Activated B cell treated with CpG ODN at 0.5 μM for 24 hours (primary cell): ENCODE results near the gene CES2. TPM values are rescaled to one million over a fixed set of nuclear protein-coding genes. Genes with fewer than 3 reads are reported as not detected.
A peak's percentile ranks its signal among the peaks of the same experiment; 100 is the strongest.

Experiments used
- ATAC-seq: fragments of 200-7000 bp; cut with Tn5 transposase; one replicate; pipeline ENCODE4 v1.10.0; 2021; ENCODE audit warnings: low read depth, mild to moderate bottlenecking, moderate library complexity
- CTCF ChIA-PET: fragments of 350-600 bp; sonication (Branson Sonifier 250); formaldehyde crosslinking; loops from one replicate; lab custom pipeline; 2021; ENCODE audit warnings: antibody characterized with exemption; lab: Charles Lee
- POLR2A ChIA-PET: fragments of 350-600 bp; sonication (Branson Sonifier 250); formaldehyde crosslinking; loops from one replicate; lab custom pipeline; 2021; ENCODE audit warnings: antibody characterized with exemption; lab: Charles Lee
- DNase-seq: peaks from one replicate; pipeline ENCODE4 v3.0.0; 2022
- H3K27ac Mint-ChIP-seq: one replicate; pipeline ENCODE4 v1.8.0; 2020; ENCODE audit warnings: mixed read lengths
- H3K27me3 Mint-ChIP-seq: one replicate; pipeline ENCODE4 v1.8.0; 2021; ENCODE audit warnings: mixed read lengths
- H3K36me3 Mint-ChIP-seq: one replicate; pipeline ENCODE4 v1.8.0; 2021; ENCODE audit warnings: low read depth, mixed read lengths
- H3K4me1 Mint-ChIP-seq: one replicate; pipeline ENCODE4 v1.8.0; 2021; ENCODE audit warnings: mixed read lengths
- H3K4me3 Mint-ChIP-seq: one replicate; pipeline ENCODE4 v1.8.0; 2020; ENCODE audit warnings: mild to moderate bottlenecking, mixed read lengths
- H3K9me3 Mint-ChIP-seq: one replicate; pipeline ENCODE4 v1.8.0; 2020; ENCODE audit warnings: mixed read lengths
- intact Hi-C: fragments of 100-400 bp; cut with micrococcal nuclease; formaldehyde crosslinking; loops from one replicate; pipeline ENCODE4 v1.15.1; 2024
- total RNA-seq: library from RNA; stranded (reverse); gene quantifications from 2 replicates; pipeline ENCODE4 v1.2.3, GENCODE V29; 2022
- TF ChIP-seq, protein P1 (sequence below): fragments of 200-600 bp; IDR thresholded peaks from one replicate; pipeline ENCODE4 v1.8.0; 2022; ENCODE audit warnings: antibody characterized with exemption, mild to moderate bottlenecking

Gene CES2
- total RNA-seq, 1 donor from 2014 or later: 34.7 TPM

- no peak within 1 kb of the TSS for H3K27ac Mint-ChIP-seq
- DNase-seq: no peak
- TF ChIP-seq, protein P1, sequence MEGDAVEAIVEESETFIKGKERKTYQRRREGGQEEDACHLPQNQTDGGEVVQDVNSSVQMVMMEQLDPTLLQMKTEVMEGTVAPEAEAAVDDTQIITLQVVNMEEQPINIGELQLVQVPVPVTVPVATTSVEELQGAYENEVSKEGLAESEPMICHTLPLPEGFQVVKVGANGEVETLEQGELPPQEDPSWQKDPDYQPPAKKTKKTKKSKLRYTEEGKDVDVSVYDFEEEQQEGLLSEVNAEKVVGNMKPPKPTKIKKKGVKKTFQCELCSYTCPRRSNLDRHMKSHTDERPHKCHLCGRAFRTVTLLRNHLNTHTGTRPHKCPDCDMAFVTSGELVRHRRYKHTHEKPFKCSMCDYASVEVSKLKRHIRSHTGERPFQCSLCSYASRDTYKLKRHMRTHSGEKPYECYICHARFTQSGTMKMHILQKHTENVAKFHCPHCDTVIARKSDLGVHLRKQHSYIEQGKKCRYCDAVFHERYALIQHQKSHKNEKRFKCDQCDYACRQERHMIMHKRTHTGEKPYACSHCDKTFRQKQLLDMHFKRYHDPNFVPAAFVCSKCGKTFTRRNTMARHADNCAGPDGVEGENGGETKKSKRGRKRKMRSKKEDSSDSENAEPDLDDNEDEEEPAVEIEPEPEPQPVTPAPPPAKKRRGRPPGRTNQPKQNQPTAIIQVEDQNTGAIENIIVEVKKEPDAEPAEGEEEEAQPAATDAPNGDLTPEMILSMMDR: no peak
- intact Hi-C loops: loop anchor here (5.0 kb wide), 1 partner anchor 93 kb away; the partner anchor contains the start of gene NAE1
- H3K36me3 Mint-ChIP-seq: peaks cover 6% of the 10 kb centered on the region
- H3K9me3 Mint-ChIP-seq: no peaks in the 10 kb centered on the region
- peaks cover 33% of the 10 kb centered on the region for H3K27me3 Mint-ChIP-seq
- CTCF ChIA-PET: no interaction called here
- POLR2A ChIA-PET: interaction anchor here (0.6 kb wide), 1 partner anchor 621 kb away, joined by 5 read pairs; no protein-coding TSS in a partner anchor
- H3K4me1 Mint-ChIP-seq: peaks cover 9% of the 10 kb centered on the region
- peak within 1 kb of the TSS; percentile 76 for H3K4me3 Mint-ChIP-seq
- ATAC-seq: peak; percentile 31
These were observed 9.9 kb upstream of the CES2 start, which contains the start of gene RRAD for GRCh38 chr16:66925322-66925840. Gene RRAD, minus strand, starts transcription at chr16:66925535. Its CDS starts 356 bp downstream, at chr16:66925179.

GRCh38 chr16:66926171-66926947, 9.0 kb upstream of the CES2 start:
- Mint-ChIP-seq H3K27me3 (peaks cover 30% of the 10 kb centered on the region), H3K9me3 (no peaks in the 10 kb centered on the region), H3K27ac (no peak overlapping the region), H3K4me3 (no peak overlapping the region), H3K36me3 (peaks cover 7% of the 10 kb centered on the region), H3K4me1 (peaks cover 9% of the 10 kb centered on the region)
- intact Hi-C loops: loop anchor here (5.0 kb wide), 1 partner anchor 94 kb away; the partner anchor contains the start of gene NAE1
- ATAC-seq (no peak), DNase-seq (no peak)
- TF ChIP-seq, protein P1: no peak
- CTCF ChIA-PET: no interaction called here
- POLR2A ChIA-PET: no interaction called here

GRCh38 chr16:66926961-66927436, 8.3 kb upstream of the CES2 start:
- TF ChIP-seq, protein P1: no peak
- H3K27ac Mint-ChIP-seq: no peak overlapping the region
- DNase-seq (no peak), ATAC-seq (no peak)
- ChIA-PET POLR2A (interaction anchor here (0.6 kb wide), 1 partner anchor 352 kb away, joined by 3 read pairs; no protein-coding TSS in a partner anchor), CTCF (no interaction called here)
- peaks cover 13% of the 10 kb centered on the region for H3K4me1 Mint-ChIP-seq
- H3K9me3 Mint-ChIP-seq: no peaks in the 10 kb centered on the region
- H3K36me3 Mint-ChIP-seq: peaks cover 11% of the 10 kb centered on the region
- intact Hi-C loops: loop anchor here (5.0 kb wide), 1 partner anchor 95 kb away; the partner anchor contains the start of gene NAE1
- H3K27me3 Mint-ChIP-seq: peaks cover 28% of the 10 kb centered on the region
- H3K4me3 Mint-ChIP-seq: no peak overlapping the region

- intact Hi-C loops: loop anchor here (5.0 kb wide), 1 partner anchor 96 kb away; the partner anchor contains the start of gene NAE1
- no peak overlapping the region for H3K4me3 Mint-ChIP-seq
- H3K36me3 Mint-ChIP-seq: peaks cover 21% of the 10 kb centered on the region
- POLR2A ChIA-PET: no interaction called here
- H3K9me3 Mint-ChIP-seq: no peaks in the 10 kb centered on the region
- TF ChIP-seq, protein P1: no peak
- DNase-seq: no peak
- H3K4me1 Mint-ChIP-seq: peaks cover 24% of the 10 kb centered on the region
- ATAC-seq: no peak
- peaks cover 25% of the 10 kb centered on the region for H3K27me3 Mint-ChIP-seq
- no peak overlapping the region for H3K27ac Mint-ChIP-seq
- CTCF ChIA-PET: interaction anchor here (1.1 to 1.4 kb wide), 2 partner anchors 32 to 55 kb away, joined by 3 read pairs; no protein-coding TSS in a partner anchor
These were observed 7.2 kb upstream of the CES2 start for GRCh38 chr16:66927918-66928649.
